Transverse colon (tissue), 4 donors: ENCODE data around the gene PFN3. TPM values are rescaled to one million over a fixed set of nuclear protein-coding genes. Genes with fewer than 3 reads are reported as not detected.

Experiments used
- DNase-seq: peaks from one replicate; pipeline ENCODE4 v3.0.0-alpha.2; 2019
- H3K27ac ChIP-seq, 4 donors: fragments of 200-600 bp; sonication (generic); 2 replicates each; pipeline ENCODE4 v1.5.1; 2016 to 2018; ENCODE audit warnings: inconsistent platforms in 4 of 4
- H3K27me3 ChIP-seq: fragments of 200-600 bp; sonication (generic); 2 replicates; pipeline ENCODE4 v1.5.1; 2017; ENCODE audit warnings: inconsistent platforms
- H3K36me3 ChIP-seq, 4 donors: fragments of 200-600 bp; sonication (generic); 2 replicates each; pipeline ENCODE4 v1.5.1; 2017 to 2019; ENCODE audit warnings: inconsistent platforms in 4 of 4
- H3K4me1 ChIP-seq, 4 donors: fragments of 200-600 bp; sonication (generic); 2 replicates each; pipeline ENCODE4 v1.5.1; 2017 to 2020; ENCODE audit warnings: inconsistent platforms in 4 of 4
- H3K4me3 ChIP-seq, 4 donors: fragments of 200-600 bp; sonication (generic); 1 replicate in 1 of 4; 2 replicates in 3 of 4; pipeline versions ENCODE4 v1.5.1 to v1.6.1; 2017 to 2019; ENCODE audit warnings: inconsistent platforms in 4 of 4
- H3K9me3 ChIP-seq, 2 donors: fragments of 200-600 bp; sonication (generic); 2 replicates each; pipeline ENCODE4 v1.5.1; 2017 to 2019; ENCODE audit warnings: inconsistent platforms in 2 of 2
- CTCF ChIP-seq, 5 experiments: fragments of 200-600 bp in 3 of 5; fragments of 450-650 bp in 2 of 5; sonication (generic) in 3 of 5; IDR thresholded peaks; 1 replicate in 2 of 5; 2 replicates in 3 of 5; pipeline ENCODE4 v1.5.1; 2016 to 2017; ENCODE audit warnings: antibody characterized with exemption in 5 of 5, inconsistent platforms in 3 of 5, mild to moderate bottlenecking in 2 of 5, moderate library complexity in 1 of 5
- EP300 ChIP-seq: sonication (generic); formaldehyde crosslinking; IDR thresholded peaks from one replicate; pipeline ENCODE4 v1.6.1; 2017; ENCODE audit warnings: antibody characterized with exemption, low read depth
- POLR2A ChIP-seq: fragments of 450-650 bp; IDR thresholded peaks from one replicate; pipeline ENCODE4 v1.6.1; 2016; ENCODE audit warnings: antibody characterized with exemption, mild to moderate bottlenecking, moderate library complexity
- POLR2AphosphoS5 ChIP-seq, 3 donors: sonication (generic); formaldehyde crosslinking; IDR thresholded peaks; one replicate each; pipeline ENCODE4 v1.6.1; 2016; ENCODE audit warnings: antibody characterized with exemption in 3 of 3
- WGBS, 2 donors: methylation state at CpG; one replicate each; pipeline ENCODE4 v1.1.5; 2018; ENCODE audit warnings: low coverage in 1 of 2; 5-methylcytosine and 5-hydroxymethylcytosine counted together
- in situ Hi-C, 4 donors: fragments of 200-750 bp; cut with MboI; loops; one replicate each; pipeline versions ENCODE4 v1.15.0 to v1.15.1; 2017; ENCODE audit warnings: low sequenced_read_pairs in 3 of 4, low pct_ligation_motif_present in 1 of 4, low pct_unique_long_range_greater_than_20kb in 1 of 4
- intact Hi-C: fragments of 100-400 bp; cut with DNase I; formaldehyde crosslinking; loops from one replicate; pipeline ENCODE4 v1.15.1; 2023; ENCODE audit warnings: low total_unique reads
- total RNA-seq, 4 donors: library from RNA; depleted of rRNA; stranded (reverse); fragments of >200 nt; gene quantifications; one replicate each; pipeline ENCODE4 v1.1.0, GENCODE V29; 2016

The PFN3 gene
- total RNA-seq, 4 donors from 2014 or later = not detected

GRCh38 chr5:177373806-177374205 is 26.7 kb downstream of the PFN3 start:
- Histone ChIP-seq H3K4me3 (no peak overlapping the region), H3K36me3 (no peaks in the 10 kb centered on the region), H3K27ac (no peak overlapping the region), H3K27me3 (no peaks in the 10 kb centered on the region), H3K4me1 (peaks cover 3 to 13% (median 8%) of the 10 kb centered on the region in 4 donors), H3K9me3 (no peaks in the 10 kb centered on the region)
- no peak for DNase-seq
- WGBS, 2 donors = 60 to 70% methylated on average over 2 to 6 of the region's 6 CpGs
- in situ Hi-C loops = no loop called here
- TF ChIP-seq POLR2AphosphoS5 (IDR thresholded peaks at IDR 0.05) (no peak), CTCF (IDR thresholded peaks at IDR 0.05) (no peak), POLR2A (no peak), EP300 (no peak)
- intact Hi-C loops = no loop called here

- Histone ChIP-seq H3K27ac (peak overlapping the region in 2 of 4 donors; percentile 3 to 21), H3K9me3 (no peaks in the 10 kb centered on the region), H3K4me1 (peaks cover 4 to 13% (median 8%) of the 10 kb centered on the region in 4 donors), H3K36me3 (no peaks in the 10 kb centered on the region), H3K4me3 (no peak overlapping the region), H3K27me3 (no peaks in the 10 kb centered on the region)
- DNase-seq = no peak
- no peak for TF ChIP-seq EP300
- no peak for TF ChIP-seq CTCF (IDR thresholded peaks at IDR 0.05)
- TF ChIP-seq POLR2AphosphoS5 (IDR thresholded peaks at IDR 0.05) = no peak
- TF ChIP-seq POLR2A = no peak
- intact Hi-C loops (no loop called here), in situ Hi-C loops (no loop called here)
- WGBS, 2 donors = 94 to 100% methylated on average over 5 to 6 of the region's 6 CpGs
Measured at GRCh38 chr5:177372910-177373309, 27.6 kb downstream of the PFN3 start.

GRCh38 chr5:177372034-177372896 is 28.2 kb downstream of the PFN3 start:
- no peak for DNase-seq
- in situ Hi-C loops (no loop called here), intact Hi-C loops (no loop called here)
- WGBS, 2 donors = 87% methylated on average over 11 of the region's 12 CpGs; no CpG with 5 or more reads in 1 of the 2 donors
- TF ChIP-seq EP300 (no peak), POLR2A (no peak), POLR2AphosphoS5 (IDR thresholded peaks at IDR 0.05) (no peak), CTCF (IDR thresholded peaks at IDR 0.05) (no peak)
- no peaks in the 10 kb centered on the region for H3K36me3 ChIP-seq
- peaks cover 10 to 20% (median 14%) of the 10 kb centered on the region in 4 donors for H3K4me1 ChIP-seq
- no peak overlapping the region for H3K4me3 ChIP-seq
- no peaks in the 10 kb centered on the region for H3K9me3 ChIP-seq
- H3K27ac ChIP-seq = peak overlapping the region in 2 of 4 donors; percentile 3 to 14
- H3K27me3 ChIP-seq = no peaks in the 10 kb centered on the region

GRCh38 chr5:177371120-177372033 is 29.1 kb downstream of the PFN3 start:
- Histone ChIP-seq H3K9me3 (no peaks in the 10 kb centered on the region), H3K36me3 (no peaks in the 10 kb centered on the region), H3K4me1 (peaks cover 14 to 23% (median 19%) of the 10 kb centered on the region in 4 donors), H3K27ac (peak overlapping the region; percentile 46 to 64 (median 62)), H3K27me3 (no peaks in the 10 kb centered on the region), H3K4me3 (peak overlapping the region in 3 of 4 donors; percentile 27 to 51 (median 36))
- in situ Hi-C loops = no loop called here
- 52 to 84% methylated on average over 2 to 25 of the region's 26 CpGs for WGBS, 2 donors
- DNase-seq = no peak
- intact Hi-C loops = no loop called here
- TF ChIP-seq CTCF (IDR thresholded peaks at IDR 0.05) = no peak
- no peak for TF ChIP-seq EP300
